ENCODE results near the gene LMCD1. TPM values are rescaled to one million over a fixed set of nuclear protein-coding genes. Genes with fewer than 3 reads are reported as not detected.

The LMCD1 gene
- total RNA-seq, 1 experiment from 2014 or later = 13.7 TPM

- peak; percentile 72 for DNase-seq (ENCODE audit: low spot score)
Observed at GRCh38 chr3:8581806-8582445, 80.3 kb downstream of the LMCD1 start.

GRCh38 chr3:8584661-8585060 lies 83.0 kb downstream of the LMCD1 start:
- DNase-seq (ENCODE audit: low spot score) = no peak

GRCh38 chr3:8589880-8590556 lies 88.4 kb downstream of the LMCD1 start:
- DNase-seq (ENCODE audit: low spot score) = peak; percentile 84

GRCh38 chr3:8593021-8593827 lies 91.6 kb downstream of the LMCD1 start:
- no peak for DNase-seq (ENCODE audit: low spot score)

- no peak for DNase-seq (ENCODE audit: low spot score)
Observed at GRCh38 chr3:8595252-8595651, 93.6 kb downstream of the LMCD1 start.

- no peak for DNase-seq (ENCODE audit: low spot score)
Observed at GRCh38 chr3:8595695-8596115, 94.1 kb downstream of the LMCD1 start.

GRCh38 chr3:8596321-8597218 lies 94.9 kb downstream of the LMCD1 start:
- no peak for DNase-seq (ENCODE audit: low spot score)

- DNase-seq (ENCODE audit: low spot score) = peak; percentile 25
Observed at GRCh38 chr3:8597219-8597853, 95.7 kb downstream of the LMCD1 start.

GRCh38 chr3:8599146-8599545 lies 97.5 kb downstream of the LMCD1 start:
- no peak for DNase-seq (ENCODE audit: low spot score)

GRCh38 chr3:8600457-8600856 lies 98.8 kb downstream of the LMCD1 start:
- no peak for DNase-seq (ENCODE audit: low spot score)

GRCh38 chr3:8603115-8603710 lies 101.6 kb downstream of the LMCD1 start:
- DNase-seq (ENCODE audit: low spot score) = no peak

- DNase-seq (ENCODE audit: low spot score) = no peak
Observed at GRCh38 chr3:8604006-8604405, 102.4 kb downstream of the LMCD1 start.

GRCh38 chr3:8604988-8605387 lies 103.4 kb downstream of the LMCD1 start:
- no peak for DNase-seq (ENCODE audit: low spot score)

- DNase-seq (ENCODE audit: low spot score) = no peak
Observed at GRCh38 chr3:8606701-8607231, 105.1 kb downstream of the LMCD1 start.

- peak; percentile 56 for DNase-seq (ENCODE audit: low spot score)
Observed at GRCh38 chr3:8607234-8608040, 105.8 kb downstream of the LMCD1 start.

- DNase-seq (ENCODE audit: low spot score) = no peak
Observed at GRCh38 chr3:8608041-8608790, 106.6 kb downstream of the LMCD1 start.

GRCh38 chr3:8608791-8609467 lies 107.3 kb downstream of the LMCD1 start:
- no peak for DNase-seq (ENCODE audit: low spot score)

- no peak for DNase-seq (ENCODE audit: low spot score)
Observed at GRCh38 chr3:8610951-8611350, 109.3 kb downstream of the LMCD1 start.

Measured in H4 (cell line).